Type B pancreatic cell (in vitro differentiated cells): Measurements from ENCODE around the gene PHF10. TPM values are rescaled to one million over a fixed set of nuclear protein-coding genes. Genes with fewer than 3 reads are reported as not detected.

Source experiments
- DNase-seq: peaks from one replicate; pipeline ENCODE4 v3.0.0; 2021; ENCODE audit warnings: mixed read lengths; ENCODE audit not compliant: unreplicated experiment; ENCODE audit errors: extremely low spot score
- H3K27ac Mint-ChIP-seq: 2 replicates; pipeline ENCODE4 v1.8.0; 2021; ENCODE audit warnings: mild to moderate bottlenecking, mixed read lengths
- H3K27me3 Mint-ChIP-seq: 2 replicates; pipeline ENCODE4 v1.8.0; 2021; ENCODE audit warnings: mixed read lengths
- H3K36me3 Mint-ChIP-seq: 2 replicates; pipeline ENCODE4 v1.8.0; 2021; ENCODE audit warnings: mixed read lengths
- H3K4me1 Mint-ChIP-seq: one replicate; pipeline ENCODE4 v1.8.0; 2021; ENCODE audit warnings: mixed read lengths; ENCODE audit not compliant: unreplicated experiment
- H3K4me3 Mint-ChIP-seq: 2 replicates; pipeline ENCODE4 v1.8.0; 2021; ENCODE audit warnings: mild to moderate bottlenecking, mixed read lengths
- H3K9me3 Mint-ChIP-seq: 2 replicates; pipeline ENCODE4 v1.8.0; 2021; ENCODE audit warnings: mixed read lengths
- CTCF ChIP-seq: fragments of 200-600 bp; sonication (generic); conservative IDR thresholded peaks from 2 replicates; pipeline ENCODE4 v1.5.0; 2021; ENCODE audit warnings: antibody characterized with exemption, mild to moderate bottlenecking
- total RNA-seq: library from RNA; stranded (reverse); gene quantifications from 2 replicates; pipeline ENCODE4 v1.2.1, GENCODE V29; 2021; ENCODE audit warnings: low replicate concordance

The PHF10 gene
- total RNA-seq, 1 donor from 2014 or later: 59.9 TPM

DNA sequence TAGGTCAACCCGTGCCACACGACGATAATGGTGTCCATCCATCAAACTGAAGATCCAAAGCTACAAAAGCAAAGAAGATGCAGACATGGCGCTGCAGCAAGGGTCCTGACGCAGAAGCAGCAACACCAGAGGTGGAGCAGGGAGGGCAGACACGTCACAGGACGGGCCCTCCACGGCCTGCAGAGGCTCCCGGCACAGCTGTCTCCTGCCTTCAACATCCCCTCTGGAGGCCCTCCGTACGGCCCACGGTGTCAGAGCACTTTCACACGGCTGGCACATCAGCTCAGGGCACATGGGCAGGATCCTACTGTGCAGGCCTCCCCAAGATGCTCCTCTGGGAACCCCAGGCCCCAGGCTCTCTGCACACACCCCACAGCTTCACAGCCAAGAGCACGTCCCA is 60.1 kb downstream of the PHF10 start:
- Mint-ChIP-seq H3K27ac (no peak overlapping the region), H3K4me3 (no peak overlapping the region), H3K27me3 (no peaks in the 10 kb centered on the region), H3K9me3 (no peaks in the 10 kb centered on the region), H3K36me3 (peaks cover 19% of the 10 kb centered on the region), H3K4me1 (no peaks in the 10 kb centered on the region)
- no peak for TF ChIP-seq CTCF
- no peak for DNase-seq

DNA sequence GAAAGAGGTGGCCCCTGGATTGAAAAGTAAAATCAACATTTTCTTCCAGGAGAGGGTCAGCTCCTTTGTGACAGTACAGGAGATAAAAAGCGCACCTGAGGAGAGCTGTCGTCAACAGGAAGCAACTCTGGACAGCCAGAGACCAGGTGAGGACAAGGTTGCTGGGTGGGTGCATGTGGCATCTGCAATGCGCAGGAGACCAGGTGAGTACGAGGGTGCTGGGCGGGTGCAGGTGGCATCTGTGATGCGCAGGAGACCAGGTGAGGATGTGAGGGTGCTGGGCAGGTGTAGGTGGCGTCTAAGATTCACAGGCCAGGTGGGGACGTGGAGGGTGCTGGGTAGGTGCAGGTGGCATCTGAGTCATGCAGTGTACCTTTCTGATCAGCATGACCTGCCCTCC is 60.8 kb downstream of the PHF10 start:
- no peaks in the 10 kb centered on the region for H3K4me1 Mint-ChIP-seq
- peaks cover 23% of the 10 kb centered on the region for H3K36me3 Mint-ChIP-seq
- no peaks in the 10 kb centered on the region for H3K27me3 Mint-ChIP-seq
- no peak for TF ChIP-seq CTCF
- H3K4me3 Mint-ChIP-seq: no peak overlapping the region
- no peak overlapping the region for H3K27ac Mint-ChIP-seq
- DNase-seq: no peak
- no peaks in the 10 kb centered on the region for H3K9me3 Mint-ChIP-seq

GRCh38 chr6:169661391-169661756 is 62.9 kb downstream of the PHF10 start:
- no peak for DNase-seq
- no peaks in the 10 kb centered on the region for H3K4me1 Mint-ChIP-seq
- peaks cover 27% of the 10 kb centered on the region for H3K36me3 Mint-ChIP-seq
- no peak overlapping the region for H3K4me3 Mint-ChIP-seq
- H3K9me3 Mint-ChIP-seq: no peaks in the 10 kb centered on the region
- no peaks in the 10 kb centered on the region for H3K27me3 Mint-ChIP-seq
- TF ChIP-seq CTCF: no peak
- no peak overlapping the region for H3K27ac Mint-ChIP-seq

- no peaks in the 10 kb centered on the region for H3K9me3 Mint-ChIP-seq
- no peak overlapping the region for H3K27ac Mint-ChIP-seq
- no peak for DNase-seq
- no peaks in the 10 kb centered on the region for H3K27me3 Mint-ChIP-seq
- H3K4me3 Mint-ChIP-seq: no peak overlapping the region
- peaks cover 24% of the 10 kb centered on the region for H3K36me3 Mint-ChIP-seq
- no peaks in the 10 kb centered on the region for H3K4me1 Mint-ChIP-seq
- no peak for TF ChIP-seq CTCF
Measured at GRCh38 chr6:169660751-169661390, 63.4 kb downstream of the PHF10 start.

- H3K4me1 Mint-ChIP-seq: no peaks in the 10 kb centered on the region
- H3K9me3 Mint-ChIP-seq: no peaks in the 10 kb centered on the region
- TF ChIP-seq CTCF: no peak
- no peaks in the 10 kb centered on the region for H3K27me3 Mint-ChIP-seq
- H3K36me3 Mint-ChIP-seq: peaks cover 24% of the 10 kb centered on the region
- H3K4me3 Mint-ChIP-seq: no peak overlapping the region
- no peak for DNase-seq
- H3K27ac Mint-ChIP-seq: peak overlapping the region; percentile 20
Measured at GRCh38 chr6:169659820-169660610, 64.3 kb downstream of the PHF10 start.
